PC-9 (cell line): Measurements from ENCODE around the gene RTP2. TPM values are rescaled to one million over a fixed set of nuclear protein-coding genes. Genes with fewer than 3 reads are reported as not detected.

Source experiments
- BruUV-seq: library from RNA; stranded (reverse); fragments of 400-500 nt; replicated peaks from 2 replicates; lab custom pipeline; 2021; lab: Mats Ljungman, UMichigan
- CTCF ChIA-PET: fragments of 300-600 bp; sonication (Branson Sonifier 250); formaldehyde crosslinking; loops from one replicate; lab custom pipeline; 2022; ENCODE audit warnings: antibody characterized with exemption; lab: Charles Lee
- POLR2A ChIA-PET: fragments of 300-600 bp; sonication (Branson Sonifier 250); formaldehyde crosslinking; loops from one replicate; lab custom pipeline; 2022; ENCODE audit warnings: antibody characterized with exemption; ENCODE audit not compliant: unreplicated experiment; lab: Charles Lee
- DNase-seq, 2 experiments: peaks; one replicate each; pipeline versions ENCODE4 v3.0.0 to v3.0.0-alpha.2; 2015 to 2022; ENCODE audit warnings: mixed read lengths in 1 of 2
- H2AFZ ChIP-seq: fragments of 200-600 bp; sonication (generic); 2 replicates; pipeline ENCODE4 v1.8.1; 2017; ENCODE audit warnings: antibody characterized with exemption
- H3F3A ChIP-seq: fragments of 200-600 bp; sonication (generic); 2 replicates; pipeline ENCODE4 v1.8.1; 2017; ENCODE audit warnings: antibody characterized with exemption, mild to moderate bottlenecking, low read depth; ENCODE audit not compliant: insufficient read depth
- H3K27ac ChIP-seq: fragments of 200-600 bp; sonication (generic); 2 replicates; pipeline ENCODE4 v1.6.1; 2016; ENCODE audit warnings: mixed run types
- H3K27me3 ChIP-seq: fragments of 200-600 bp; sonication (generic); 2 replicates; pipeline ENCODE4 v1.6.1; 2016; ENCODE audit warnings: low read depth, mixed run types; ENCODE audit not compliant: insufficient read depth
- H3K36me3 ChIP-seq: fragments of 200-600 bp; sonication (generic); 2 replicates; pipeline ENCODE4 v1.6.1; 2016; ENCODE audit warnings: low read depth, mixed run types
- H3K4me1 ChIP-seq: fragments of 200-600 bp; sonication (generic); replicated peaks from 2 replicates; pipeline ENCODE4 v1.6.1; 2016; ENCODE audit warnings: mixed run types; ENCODE audit not compliant: insufficient read depth
- H3K4me2 ChIP-seq: fragments of 200-600 bp; sonication (generic); 2 replicates; pipeline ENCODE4 v1.6.1; 2017; ENCODE audit warnings: mixed run types
- H3K4me3 ChIP-seq: fragments of 200-600 bp; sonication (generic); 2 replicates; pipeline ENCODE4 v1.6.1; 2016; ENCODE audit warnings: mixed run types
- H3K79me2 ChIP-seq: fragments of 200-600 bp; sonication (generic); 2 replicates; pipeline ENCODE4 v1.6.1; 2017; ENCODE audit warnings: low read depth, mixed run types
- H3K9me2 ChIP-seq: fragments of 200-600 bp; sonication (generic); 2 replicates; pipeline ENCODE4 v1.8.1; 2017; ENCODE audit warnings: mild to moderate bottlenecking; ENCODE audit not compliant: insufficient read depth
- H3K9me3 ChIP-seq: fragments of 200-600 bp; sonication (generic); 2 replicates; pipeline ENCODE4 v1.8.1; 2016; ENCODE audit warnings: low read depth; ENCODE audit not compliant: insufficient read depth
- H4K20me1 ChIP-seq: fragments of 200-600 bp; sonication (generic); 2 replicates; pipeline ENCODE4 v1.8.1; 2017; ENCODE audit not compliant: insufficient read depth
- EZH2 ChIP-seq: fragments of 200-600 bp; sonication (generic); IDR thresholded peaks from 2 replicates; pipeline ENCODE4 v1.8.0; 2017; ENCODE audit warnings: antibody characterized with exemption, low read depth
- intact Hi-C: fragments of 100-400 bp; cut with micrococcal nuclease; formaldehyde crosslinking; loops from one replicate; pipeline ENCODE4 v1.10.0; 2022; ENCODE audit not compliant: unreplicated experiment
- total RNA-seq: library from RNA; stranded (reverse); gene quantifications from 2 replicates; pipeline ENCODE4 v1.2.3, GENCODE V29; 2021
- TF ChIP-seq, protein P1 (sequence below): fragments of 200-600 bp; sonication (generic); conservative IDR thresholded peaks from 2 replicates; pipeline ENCODE4 v1.6.1; 2017; ENCODE audit warnings: mixed run types, antibody characterized with exemption, mild to moderate bottlenecking, moderate library complexity

RTP2 gene
- total RNA-seq, 1 experiment from 2014 or later: not detected

DNA sequence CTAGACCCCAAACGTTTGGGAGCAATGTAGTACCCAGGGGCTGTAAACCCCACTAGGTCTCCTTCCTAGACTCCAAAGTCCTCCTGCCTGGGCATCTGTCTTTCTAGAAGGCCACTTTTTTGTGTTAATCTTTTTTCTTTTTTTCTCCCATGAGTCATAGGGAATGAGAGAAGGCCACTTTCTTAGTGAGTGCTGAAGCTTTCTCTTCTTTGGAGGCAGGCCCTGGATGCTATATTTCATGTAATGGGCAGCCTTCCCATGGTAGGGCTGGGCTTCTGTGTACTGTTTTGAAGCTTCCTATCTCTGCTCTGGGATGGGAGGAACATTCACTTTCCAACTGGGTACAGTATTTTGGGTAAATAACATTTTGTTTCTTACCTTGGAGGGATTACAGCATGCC is 15.2 kb upstream of the RTP2 start:
- TF ChIP-seq EZH2: no peak
- TF ChIP-seq, protein P1, sequence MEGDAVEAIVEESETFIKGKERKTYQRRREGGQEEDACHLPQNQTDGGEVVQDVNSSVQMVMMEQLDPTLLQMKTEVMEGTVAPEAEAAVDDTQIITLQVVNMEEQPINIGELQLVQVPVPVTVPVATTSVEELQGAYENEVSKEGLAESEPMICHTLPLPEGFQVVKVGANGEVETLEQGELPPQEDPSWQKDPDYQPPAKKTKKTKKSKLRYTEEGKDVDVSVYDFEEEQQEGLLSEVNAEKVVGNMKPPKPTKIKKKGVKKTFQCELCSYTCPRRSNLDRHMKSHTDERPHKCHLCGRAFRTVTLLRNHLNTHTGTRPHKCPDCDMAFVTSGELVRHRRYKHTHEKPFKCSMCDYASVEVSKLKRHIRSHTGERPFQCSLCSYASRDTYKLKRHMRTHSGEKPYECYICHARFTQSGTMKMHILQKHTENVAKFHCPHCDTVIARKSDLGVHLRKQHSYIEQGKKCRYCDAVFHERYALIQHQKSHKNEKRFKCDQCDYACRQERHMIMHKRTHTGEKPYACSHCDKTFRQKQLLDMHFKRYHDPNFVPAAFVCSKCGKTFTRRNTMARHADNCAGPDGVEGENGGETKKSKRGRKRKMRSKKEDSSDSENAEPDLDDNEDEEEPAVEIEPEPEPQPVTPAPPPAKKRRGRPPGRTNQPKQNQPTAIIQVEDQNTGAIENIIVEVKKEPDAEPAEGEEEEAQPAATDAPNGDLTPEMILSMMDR: no peak
- H3K36me3 ChIP-seq: peaks cover 3% of the 10 kb centered on the region; the same call in 1 of the 2 replicates
- H3K79me2 ChIP-seq: no peaks in the 10 kb centered on the region
- no peak overlapping the region for H3K4me2 ChIP-seq
- no peak for DNase-seq
- no peaks in the 10 kb centered on the region for H3K27me3 ChIP-seq
- H2AFZ ChIP-seq: no peak overlapping the region
- POLR2A ChIA-PET: no interaction called here
- H3K9me3 ChIP-seq: no peaks in the 10 kb centered on the region
- H4K20me1 ChIP-seq: 0 out of 2 replicates have a peak, but pooled peaks cover 8% of the 10 kb centered on the region
- CTCF ChIA-PET: interaction anchor here (0.8 kb wide), 1 partner anchor 1709 kb away, joined by 3 read pairs; no protein-coding TSS in a partner anchor
- H3K4me1 ChIP-seq: no peaks in the 10 kb centered on the region
- BruUV-seq: no TSS peak
- H3F3A ChIP-seq: peaks cover 23% of the 10 kb centered on the region
- no peaks in the 10 kb centered on the region for H3K9me2 ChIP-seq
- intact Hi-C loops: loop anchor here (10.0 kb wide), 3 partner anchors 1103 to 1733 kb away; partner anchors contain the start of genes AHSG and CRYGS
- no peak overlapping the region for H3K27ac ChIP-seq
- H3K4me3 ChIP-seq: no peak overlapping the region

DNA sequence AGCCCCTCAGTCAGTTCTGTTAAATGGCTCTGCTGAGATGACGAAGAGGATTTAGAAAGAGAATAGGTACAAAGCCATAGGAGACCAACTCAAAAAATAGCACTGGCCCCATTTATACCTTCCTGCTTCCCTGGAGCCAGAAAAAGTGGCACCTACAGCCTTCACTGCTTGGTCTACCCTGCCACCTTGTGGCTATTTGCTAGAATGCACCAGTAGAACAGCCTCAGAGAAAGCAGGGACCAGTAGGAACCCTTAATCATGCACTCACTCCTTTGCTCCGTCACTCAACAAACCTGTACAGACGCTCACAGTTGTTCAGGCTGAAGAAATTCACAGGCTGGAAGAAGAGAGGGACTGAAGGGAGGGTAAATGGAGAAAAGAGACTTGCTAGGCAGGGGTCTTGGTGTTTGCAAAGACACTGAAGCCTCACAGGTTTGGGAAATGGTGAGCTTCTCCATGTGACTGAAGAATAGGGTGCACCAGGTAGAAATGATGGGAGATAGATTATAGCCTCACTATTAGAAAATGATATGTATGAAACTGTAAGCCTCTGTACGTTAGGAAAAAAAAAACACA is 12.1 kb upstream of the RTP2 start:
- H2AFZ ChIP-seq: no peak overlapping the region
- no peaks in the 10 kb centered on the region for H3K79me2 ChIP-seq
- H4K20me1 ChIP-seq: no peaks in the 10 kb centered on the region
- DNase-seq: peak; percentile 74 to 82
- intact Hi-C loops: loop anchor here (1.0 to 10.0 kb wide), 6 partner anchors 35 to 1730 kb away; partner anchors contain the start of genes AHSG and CRYGS
- H3K9me2 ChIP-seq: no peaks in the 10 kb centered on the region
- TF ChIP-seq EZH2: no peak
- TF ChIP-seq, protein P1: peak; percentile 99
- BruUV-seq: no TSS peak
- H3K27ac ChIP-seq: no peak overlapping the region
- peaks cover 3% of the 10 kb centered on the region; the same call in 1 of the 2 replicates for H3F3A ChIP-seq
- ChIA-PET CTCF (interaction anchor here (0.6 to 1.3 kb wide), 5 partner anchors 25 to 752 kb away, joined by 3 to 5 read pairs (median 3); no protein-coding TSS in a partner anchor), POLR2A (no interaction called here)
- H3K4me3 ChIP-seq: no peak overlapping the region
- H3K36me3 ChIP-seq: no peaks in the 10 kb centered on the region
- no peaks in the 10 kb centered on the region for H3K27me3 ChIP-seq
- no peak overlapping the region for H3K4me2 ChIP-seq
- no peaks in the 10 kb centered on the region for H3K9me3 ChIP-seq
- no peaks in the 10 kb centered on the region for H3K4me1 ChIP-seq

DNA sequence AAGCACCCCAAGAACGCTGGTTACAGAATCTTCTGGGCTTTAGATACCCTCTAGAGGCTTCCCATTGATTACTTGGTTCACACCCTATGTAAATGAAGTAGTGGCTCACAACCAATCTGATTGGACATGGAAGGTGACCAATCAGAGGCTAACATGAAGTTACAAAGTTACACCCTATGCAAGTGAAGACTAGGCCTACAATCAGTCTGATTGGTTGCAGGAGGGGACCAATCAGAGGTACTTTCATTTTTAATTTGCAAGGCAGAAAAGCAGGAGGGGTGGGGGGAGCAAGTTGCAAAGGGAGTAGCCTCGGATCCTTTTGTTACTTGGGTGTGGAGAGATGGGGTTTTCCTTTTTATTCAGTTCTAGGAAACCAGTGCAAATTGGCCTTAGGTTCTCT is 11.1 kb upstream of the RTP2 start:
- BruUV-seq: no TSS peak
- H3K4me3 ChIP-seq: no peak overlapping the region
- H3F3A ChIP-seq: no peaks in the 10 kb centered on the region
- H3K4me1 ChIP-seq: no peaks in the 10 kb centered on the region
- peak in 1 of 2 experiments; percentile 44 for DNase-seq
- no peaks in the 10 kb centered on the region for H4K20me1 ChIP-seq
- no peaks in the 10 kb centered on the region for H3K36me3 ChIP-seq
- TF ChIP-seq, protein P1: no peak
- no peak for TF ChIP-seq EZH2
- H3K4me2 ChIP-seq: peak overlapping the region; percentile 27; the same call in 1 of the 2 replicates
- H2AFZ ChIP-seq: no peak overlapping the region
- intact Hi-C loops: loop anchor here (10.0 kb wide), 3 partner anchors 1099 to 1729 kb away; partner anchors contain the start of genes AHSG and CRYGS
- no peaks in the 10 kb centered on the region for H3K9me3 ChIP-seq
- no peaks in the 10 kb centered on the region for H3K79me2 ChIP-seq
- no peak overlapping the region for H3K27ac ChIP-seq
- H3K9me2 ChIP-seq: no peaks in the 10 kb centered on the region
- CTCF ChIA-PET: interaction anchor here (0.6 to 1.3 kb wide), 2 partner anchors 394 to 395 kb away, joined by 3 read pairs; no protein-coding TSS in a partner anchor
- H3K27me3 ChIP-seq: no peaks in the 10 kb centered on the region
- POLR2A ChIA-PET: no interaction called here
